Keratinocyte (primary cell): ENCODE data around the gene OTOP2. TPM values are rescaled to one million over a fixed set of nuclear protein-coding genes. Genes with fewer than 3 reads are reported as not detected.

Experiments used
- DNase-seq: peaks from one replicate; pipeline ENCODE4 v3.0.0-alpha.2; 2011; ENCODE audit warnings: low read depth, missing footprints, low spot score
- FAIRE-seq: peaks from 2 replicates; lab custom pipeline; 2011; peaks lifted over from hg19 to GRCh38; lab: Jason Lieb, UNC
- H2AFZ ChIP-seq: 2 replicates; pipeline ENCODE4 v1.6.0; 2012; ENCODE audit warnings: low read length, control low read depth, inconsistent platforms; ENCODE audit not compliant: control insufficient read depth
- H3K27ac ChIP-seq: 2 replicates; pipeline ENCODE4 v1.5.1; 2011; ENCODE audit warnings: low read length; ENCODE audit not compliant: control insufficient read depth, insufficient read depth
- H3K27me3 ChIP-seq: 3 replicates; pipeline ENCODE4 v1.6.0; 2011; ENCODE audit warnings: low read length; ENCODE audit not compliant: control insufficient read depth, insufficient read depth; ENCODE audit errors: extremely low read depth
- H3K36me3 ChIP-seq, 2 experiments: 2 replicates in 1 of 2; 3 replicates in 1 of 2; pipeline ENCODE4 v1.5.1; 2011; ENCODE audit warnings: low read length in 2 of 2, mild to moderate bottlenecking in 1 of 2; ENCODE audit not compliant: control insufficient read depth in 2 of 2, insufficient read depth in 2 of 2; ENCODE audit errors: extremely low read depth in 1 of 2
- H3K4me1 ChIP-seq: 3 replicates; pipeline ENCODE4 v1.5.1; 2011; ENCODE audit warnings: low read length; ENCODE audit not compliant: control insufficient read depth, insufficient read depth; ENCODE audit errors: extremely low read depth
- H3K4me2 ChIP-seq: 3 replicates; pipeline ENCODE4 v1.6.0; 2011; ENCODE audit warnings: low read depth, low read length; ENCODE audit not compliant: control insufficient read depth, insufficient read depth; ENCODE audit errors: extremely low read depth
- H3K4me3 ChIP-seq, 3 experiments: fragments of 200-600 bp in 1 of 3; sonication (generic) in 1 of 3; 2 replicates in 2 of 3; 3 replicates in 1 of 3; pipeline ENCODE4 v1.5.1; 2011 to 2016; ENCODE audit warnings: low read length in 3 of 3, mild to moderate bottlenecking in 3 of 3, control low read depth in 2 of 3, inconsistent platforms in 1 of 3, low read depth in 1 of 3, mixed read lengths in 1 of 3, mixed run types in 1 of 3, moderate library complexity in 1 of 3; ENCODE audit not compliant: control insufficient read depth in 2 of 3, insufficient read depth in 2 of 3; ENCODE audit errors: extremely low read depth in 1 of 3
- H3K79me2 ChIP-seq: 2 replicates; pipeline ENCODE4 v1.6.0; 2012; ENCODE audit warnings: low read length; ENCODE audit not compliant: control insufficient read depth, insufficient read depth
- H3K9ac ChIP-seq: 3 replicates; pipeline ENCODE4 v1.6.0; 2011; ENCODE audit warnings: low read length; ENCODE audit not compliant: control insufficient read depth, insufficient read depth; ENCODE audit errors: extremely low read depth
- H3K9me1 ChIP-seq: 3 replicates; pipeline ENCODE4 v1.6.0; 2011; ENCODE audit warnings: low read length; ENCODE audit not compliant: control insufficient read depth, insufficient read depth; ENCODE audit errors: extremely low read depth
- H3K9me3 ChIP-seq: 2 replicates; pipeline ENCODE4 v1.5.1; 2012; ENCODE audit warnings: low read depth, low read length; ENCODE audit not compliant: control insufficient read depth
- H4K20me1 ChIP-seq: 3 replicates; pipeline ENCODE4 v1.6.0; 2011; ENCODE audit warnings: low read length; ENCODE audit not compliant: control insufficient read depth, insufficient read depth; ENCODE audit errors: extremely low read depth
- CTCF ChIP-seq, 3 experiments: IDR thresholded peaks in 1 of 3; conservative IDR thresholded peaks in 1 of 3; optimal IDR thresholded peaks in 1 of 3; 2 replicates in 2 of 3; 3 replicates in 1 of 3; pipeline versions ENCODE3 to v1.5.1; 2011; ENCODE audit warnings: low read length in 3 of 3, mild to moderate bottlenecking in 3 of 3, moderate library complexity in 2 of 3, control low read depth in 1 of 3, inconsistent platforms in 1 of 3; ENCODE audit not compliant: insufficient read depth in 2 of 3; ENCODE audit errors: extremely low read depth in 1 of 3
- EZH2 ChIP-seq: IDR thresholded peaks from one replicate; pipeline ENCODE4 v1.6.1; 2012; ENCODE audit warnings: inconsistent platforms, mild to moderate bottlenecking, low read length, moderate library complexity
- dilution Hi-C: fragments of 300-500 bp; cut with MboI; formaldehyde crosslinking; loops from one replicate; pipeline ENCODE4 v1.7.0; 2020; ENCODE audit warnings: low sequenced_read_pairs; ENCODE audit not compliant: extremely low pct_ligation_motif_present
- polyA plus RNA-seq, 5 experiments: library from polyadenylated mRNA; depleted of rRNA in 3 of 5; stranded (reverse) in 3 of 5; stranded (forward) in 1 of 5; unstranded in 1 of 5; fragments of >200 nt; gene quantifications; 1 replicate in 1 of 5; 2 replicates in 3 of 5; 3 replicates in 1 of 5; pipeline versions ENCODE4 v1.2.1 to v1.2.3, GENCODE V29; 2011 to 2012; ENCODE audit warnings: missing spikeins in 2 of 5, low read depth in 1 of 5, low replicate concordance in 1 of 5

Gene OTOP2
- polyA plus RNA-seq, 1 donor (not counting 4 experiments of a cell fraction or from before 2014, with no cell fraction given) = not detected

- H3K9ac ChIP-seq = no peak within 1 kb of the TSS
- no peak for FAIRE-seq
- dilution Hi-C loops = no loop called here
- no peak within 1 kb of the TSS for H2AFZ ChIP-seq
- no peaks in the 10 kb centered on the region for H4K20me1 ChIP-seq
- peak within 1 kb of the TSS; percentile 16 for H3K4me2 ChIP-seq
- H3K27ac ChIP-seq = no peak within 1 kb of the TSS
- H3K4me3 ChIP-seq = no peak within 1 kb of the TSS
- H3K27me3 ChIP-seq = peaks cover 48% of the 10 kb centered on the region
- no peaks in the 10 kb centered on the region for H3K9me3 ChIP-seq
- no peak for TF ChIP-seq CTCF (optimal IDR thresholded peaks at IDR 0.05 in 1 of 3, IDR thresholded peaks at IDR 0.05 in 1 of 3, conservative IDR thresholded peaks at IDR 0.05 in 1 of 3; ENCODE audit: extremely low read depth in 1 of 3, insufficient read depth in 2 of 3, low read length in 3 of 3)
- peak; percentile 93 for TF ChIP-seq EZH2
- H3K4me1 ChIP-seq = no peaks in the 10 kb centered on the region
- no peaks in the 10 kb centered on the region for H3K36me3 ChIP-seq
- H3K9me1 ChIP-seq = no peaks in the 10 kb centered on the region
- no peaks in the 10 kb centered on the region for H3K79me2 ChIP-seq
- no peak for DNase-seq
Observed at GRCh38 chr17:74935585-74936469, 11.8 kb downstream of the OTOP2 start, which contains the start of gene OTOP3. Gene OTOP3 (plus strand): TSS chr17:74935898. CDS start chr17:74935922, 24 bp downstream.

DNA sequence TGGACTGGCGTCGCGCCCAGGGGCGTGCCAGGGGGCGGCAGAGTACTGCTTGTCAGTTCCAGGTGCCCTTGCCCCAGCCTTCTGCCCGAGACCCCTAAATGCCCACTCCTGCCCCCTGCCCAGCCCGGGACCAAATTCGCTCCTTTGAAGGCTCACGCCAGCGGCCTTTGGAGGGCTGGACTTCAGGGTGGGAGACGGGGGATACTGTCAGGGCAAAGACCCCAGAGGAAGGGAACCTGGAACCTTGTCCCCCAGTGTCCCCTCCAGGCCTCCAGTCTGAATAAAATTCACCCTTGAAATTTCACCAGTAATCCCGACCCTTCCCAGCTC, 12.4 kb downstream of the OTOP2 start:
- Histone ChIP-seq H3K9ac (no peak overlapping the region), H3K36me3 (no peaks in the 10 kb centered on the region), H3K9me1 (no peaks in the 10 kb centered on the region), H3K79me2 (no peaks in the 10 kb centered on the region), H3K4me2 (no peak overlapping the region), H3K9me3 (no peaks in the 10 kb centered on the region), H3K27ac (no peak overlapping the region), H3K4me3 (no peak overlapping the region), H2AFZ (no peak overlapping the region), H3K27me3 (peaks cover 48% of the 10 kb centered on the region), H4K20me1 (no peaks in the 10 kb centered on the region), H3K4me1 (no peaks in the 10 kb centered on the region)
- FAIRE-seq (no peak), DNase-seq (no peak)
- TF ChIP-seq CTCF (optimal IDR thresholded peaks at IDR 0.05 in 1 of 3, IDR thresholded peaks at IDR 0.05 in 1 of 3, conservative IDR thresholded peaks at IDR 0.05 in 1 of 3; ENCODE audit: extremely low read depth in 1 of 3, insufficient read depth in 2 of 3, low read length in 3 of 3) (no peak), EZH2 (peak; percentile 50)
- dilution Hi-C loops = no loop called here
